Neural crest cell (in vitro differentiated cells): ENCODE results near the gene OR10K2. TPM values are rescaled to one million over a fixed set of nuclear protein-coding genes. Genes with fewer than 3 reads are reported as not detected.
"Not testable (repeated sequence)": the region's sequence is repeated elsewhere in the genome, so short reads cannot be mapped to it uniquely, and the experiment has no call there.

ENCODE experiments used
- DNase-seq: peaks from one replicate; pipeline ENCODE4 v3.0.0; 2021; ENCODE audit warnings: low read depth, mixed read lengths, low spot score
- H3K27ac Mint-ChIP-seq: one replicate; pipeline ENCODE4 v1.8.0; 2021; ENCODE audit warnings: mild to moderate bottlenecking, mixed read lengths; ENCODE audit not compliant: unreplicated experiment
- H3K27me3 Mint-ChIP-seq: 2 replicates; pipeline ENCODE4 v1.8.0; 2021; ENCODE audit warnings: low read depth, mild to moderate bottlenecking, mixed read lengths
- H3K36me3 Mint-ChIP-seq: 2 replicates; pipeline ENCODE4 v1.8.0; 2021; ENCODE audit warnings: low read depth, mild to moderate bottlenecking, mixed read lengths
- H3K4me1 Mint-ChIP-seq: 2 replicates; pipeline ENCODE4 v1.8.0; 2021; ENCODE audit warnings: mixed read lengths
- H3K4me3 Mint-ChIP-seq: one replicate; pipeline ENCODE4 v1.8.0; 2021; ENCODE audit warnings: mild to moderate bottlenecking, mixed read lengths
- H3K9me3 Mint-ChIP-seq: 2 replicates; pipeline ENCODE4 v1.8.0; 2021; ENCODE audit warnings: mixed read lengths
- CTCF ChIP-seq: fragments of 200-600 bp; sonication (generic); conservative IDR thresholded peaks from 2 replicates; pipeline ENCODE4 v1.5.0; 2021; ENCODE audit warnings: antibody characterized with exemption, mild to moderate bottlenecking
- total RNA-seq: library from RNA; stranded (reverse); gene quantifications from 2 replicates; pipeline ENCODE4 v1.2.1, GENCODE V29; 2021

The OR10K2 gene
- total RNA-seq, 1 donor from 2014 or later: not detected

- no peak for DNase-seq
- H3K27ac Mint-ChIP-seq: no peak overlapping the region
- peaks cover 5% of the 10 kb centered on the region for H3K9me3 Mint-ChIP-seq
- H3K4me1 Mint-ChIP-seq: no peaks in the 10 kb centered on the region
- TF ChIP-seq CTCF: no peak
- H3K4me3 Mint-ChIP-seq: no peak overlapping the region
- peaks cover 26% of the 10 kb centered on the region for H3K27me3 Mint-ChIP-seq
- no peaks in the 10 kb centered on the region for H3K36me3 Mint-ChIP-seq
These were observed 28.5 kb upstream of the OR10K2 start for GRCh38 chr1:158454537-158454936.

GRCh38 chr1:158445376-158445775 is 19.3 kb upstream of the OR10K2 start:
- no peak overlapping the region for H3K4me3 Mint-ChIP-seq
- no peak overlapping the region for H3K27ac Mint-ChIP-seq
- no peaks in the 10 kb centered on the region for H3K9me3 Mint-ChIP-seq
- no peaks in the 10 kb centered on the region for H3K4me1 Mint-ChIP-seq
- no peak for TF ChIP-seq CTCF
- no peaks in the 10 kb centered on the region for H3K36me3 Mint-ChIP-seq
- H3K27me3 Mint-ChIP-seq: peaks cover 13% of the 10 kb centered on the region
- no peak for DNase-seq

- Mint-ChIP-seq H3K4me1 (no peaks in the 10 kb centered on the region), H3K36me3 (no peaks in the 10 kb centered on the region), H3K4me3 (no peak overlapping the region), H3K9me3 (peaks cover 3% of the 10 kb centered on the region), H3K27ac (no peak overlapping the region), H3K27me3 (peaks cover 15% of the 10 kb centered on the region)
- no peak for DNase-seq
- no peak for TF ChIP-seq CTCF
These were observed 8.7 kb upstream of the OR10K2 start for GRCh38 chr1:158434741-158435140.

GRCh38 chr1:158430163-158430562 is 4.1 kb upstream of the OR10K2 start:
- not testable (repeated sequence) for H3K9me3 Mint-ChIP-seq, H3K4me3 Mint-ChIP-seq, H3K4me1 Mint-ChIP-seq, DNase-seq, H3K27me3 Mint-ChIP-seq, H3K27ac Mint-ChIP-seq, H3K36me3 Mint-ChIP-seq

- H3K36me3 Mint-ChIP-seq: no peaks in the 10 kb centered on the region
- no peak overlapping the region for H3K27ac Mint-ChIP-seq
- DNase-seq: no peak
- H3K4me1 Mint-ChIP-seq: no peaks in the 10 kb centered on the region
- peaks cover 3% of the 10 kb centered on the region for H3K27me3 Mint-ChIP-seq
- H3K4me3 Mint-ChIP-seq: no peak overlapping the region
- peaks cover 9% of the 10 kb centered on the region for H3K9me3 Mint-ChIP-seq
- no peak for TF ChIP-seq CTCF
These were observed 1.0 kb downstream of the OR10K2 start for GRCh38 chr1:158425027-158425426.

GRCh38 chr1:158422212-158422611 is 3.8 kb downstream of the OR10K2 start:
- no peaks in the 10 kb centered on the region for H3K36me3 Mint-ChIP-seq
- no peak for DNase-seq
- TF ChIP-seq CTCF: no peak
- no peak overlapping the region for H3K27ac Mint-ChIP-seq
- peaks cover 5% of the 10 kb centered on the region for H3K9me3 Mint-ChIP-seq
- H3K27me3 Mint-ChIP-seq: peaks cover 5% of the 10 kb centered on the region
- no peaks in the 10 kb centered on the region for H3K4me1 Mint-ChIP-seq
- H3K4me3 Mint-ChIP-seq: no peak overlapping the region
